ENCODE data around the gene PIGC.

The PIGC gene

DNA sequence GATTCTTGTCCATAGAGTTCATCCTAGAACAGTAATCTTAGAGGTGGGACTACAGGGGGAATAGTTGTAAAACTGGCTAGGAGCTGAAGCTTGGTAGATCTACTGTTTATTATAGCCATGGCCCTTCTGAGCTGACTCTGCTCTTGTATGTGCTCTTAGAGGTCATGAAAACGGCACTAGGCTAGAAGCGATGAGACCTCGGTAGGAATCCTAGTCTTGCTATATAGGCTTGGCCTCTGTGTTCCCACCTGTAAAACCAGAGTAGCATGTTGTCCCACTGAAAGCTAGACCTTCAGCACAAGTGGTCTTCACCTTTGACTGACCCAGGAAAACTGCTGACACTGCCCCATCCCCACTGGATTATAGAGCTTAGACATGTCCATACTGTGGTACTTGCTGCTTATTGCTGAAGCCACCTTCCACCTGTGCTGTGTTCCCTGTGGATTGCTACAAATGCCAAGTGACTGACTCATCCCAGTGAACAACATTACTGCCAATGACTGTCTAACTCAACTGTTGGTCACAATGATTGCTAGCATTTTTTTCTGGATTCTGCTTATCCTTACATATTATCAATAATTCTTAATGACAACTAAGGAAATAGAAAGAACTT lies 23.0 kb upstream of the PIGC start:
- TF ChIP-seq, protein P1, sequence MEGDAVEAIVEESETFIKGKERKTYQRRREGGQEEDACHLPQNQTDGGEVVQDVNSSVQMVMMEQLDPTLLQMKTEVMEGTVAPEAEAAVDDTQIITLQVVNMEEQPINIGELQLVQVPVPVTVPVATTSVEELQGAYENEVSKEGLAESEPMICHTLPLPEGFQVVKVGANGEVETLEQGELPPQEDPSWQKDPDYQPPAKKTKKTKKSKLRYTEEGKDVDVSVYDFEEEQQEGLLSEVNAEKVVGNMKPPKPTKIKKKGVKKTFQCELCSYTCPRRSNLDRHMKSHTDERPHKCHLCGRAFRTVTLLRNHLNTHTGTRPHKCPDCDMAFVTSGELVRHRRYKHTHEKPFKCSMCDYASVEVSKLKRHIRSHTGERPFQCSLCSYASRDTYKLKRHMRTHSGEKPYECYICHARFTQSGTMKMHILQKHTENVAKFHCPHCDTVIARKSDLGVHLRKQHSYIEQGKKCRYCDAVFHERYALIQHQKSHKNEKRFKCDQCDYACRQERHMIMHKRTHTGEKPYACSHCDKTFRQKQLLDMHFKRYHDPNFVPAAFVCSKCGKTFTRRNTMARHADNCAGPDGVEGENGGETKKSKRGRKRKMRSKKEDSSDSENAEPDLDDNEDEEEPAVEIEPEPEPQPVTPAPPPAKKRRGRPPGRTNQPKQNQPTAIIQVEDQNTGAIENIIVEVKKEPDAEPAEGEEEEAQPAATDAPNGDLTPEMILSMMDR (IDR thresholded peaks at IDR 0.05): no peak

DNA sequence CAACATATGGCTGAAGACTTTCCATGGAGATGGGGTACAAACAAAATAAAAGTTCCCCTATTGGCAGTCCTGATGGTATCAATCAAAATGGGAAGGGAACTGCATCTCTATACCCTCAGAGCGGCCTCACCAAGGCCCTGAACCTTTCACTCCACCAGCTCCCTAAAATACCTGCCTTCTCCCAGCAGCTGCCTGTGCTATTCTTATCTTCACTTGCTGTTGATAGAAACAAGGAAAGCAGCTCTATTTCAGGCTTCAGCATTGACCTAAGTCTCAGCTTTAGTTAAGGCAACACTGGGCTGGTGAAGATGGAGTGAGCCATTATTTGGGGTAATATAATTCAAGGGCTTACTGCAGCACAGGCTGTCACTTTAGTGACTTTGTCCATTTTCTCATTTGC lies 21.7 kb upstream of the PIGC start:
- TF ChIP-seq, protein P1 (IDR thresholded peaks at IDR 0.05): no peak

DNA sequence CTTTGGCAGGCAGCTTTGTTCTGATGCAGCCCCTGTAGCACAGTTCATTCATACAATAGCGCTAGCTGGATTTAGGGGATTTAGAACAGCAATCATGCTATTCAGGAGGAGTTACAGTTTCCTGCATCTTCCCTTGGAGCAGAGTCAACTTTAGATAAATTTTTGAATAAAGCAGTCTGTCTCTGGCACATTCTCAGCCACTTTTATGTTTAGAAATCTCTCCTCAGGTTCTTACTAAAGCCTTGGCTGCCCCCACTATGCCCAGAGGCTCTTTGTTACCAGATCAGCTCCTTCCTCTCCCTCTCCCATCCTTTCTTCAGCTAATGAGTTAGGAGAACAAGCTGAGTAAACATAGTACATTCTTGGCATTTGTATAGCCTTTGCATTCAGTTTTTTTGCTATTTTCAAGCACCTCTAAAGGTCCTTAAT lies 17.0 kb upstream of the PIGC start:
- TF ChIP-seq, protein P1 (IDR thresholded peaks at IDR 0.05): no peak

DNA sequence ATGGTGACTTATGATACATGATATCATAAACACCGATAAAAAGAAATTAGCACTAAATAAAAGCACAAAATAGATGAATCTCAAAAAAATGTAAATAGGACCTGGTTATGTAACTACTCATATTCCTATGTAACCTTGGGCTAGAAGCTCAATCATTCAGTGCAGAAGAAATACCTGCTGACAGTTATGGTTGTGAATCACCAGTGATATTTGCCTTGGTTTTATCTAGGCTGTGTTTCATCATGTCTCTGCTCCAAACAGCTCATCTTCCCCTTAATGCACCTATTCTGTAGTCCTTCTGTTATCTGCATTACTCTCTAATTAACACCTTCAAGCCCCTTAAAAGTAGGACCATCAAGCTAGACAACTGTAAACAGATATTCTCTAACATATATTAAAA lies 16.3 kb upstream of the PIGC start:
- TF ChIP-seq, protein P1 (IDR thresholded peaks at IDR 0.05): no peak

DNA sequence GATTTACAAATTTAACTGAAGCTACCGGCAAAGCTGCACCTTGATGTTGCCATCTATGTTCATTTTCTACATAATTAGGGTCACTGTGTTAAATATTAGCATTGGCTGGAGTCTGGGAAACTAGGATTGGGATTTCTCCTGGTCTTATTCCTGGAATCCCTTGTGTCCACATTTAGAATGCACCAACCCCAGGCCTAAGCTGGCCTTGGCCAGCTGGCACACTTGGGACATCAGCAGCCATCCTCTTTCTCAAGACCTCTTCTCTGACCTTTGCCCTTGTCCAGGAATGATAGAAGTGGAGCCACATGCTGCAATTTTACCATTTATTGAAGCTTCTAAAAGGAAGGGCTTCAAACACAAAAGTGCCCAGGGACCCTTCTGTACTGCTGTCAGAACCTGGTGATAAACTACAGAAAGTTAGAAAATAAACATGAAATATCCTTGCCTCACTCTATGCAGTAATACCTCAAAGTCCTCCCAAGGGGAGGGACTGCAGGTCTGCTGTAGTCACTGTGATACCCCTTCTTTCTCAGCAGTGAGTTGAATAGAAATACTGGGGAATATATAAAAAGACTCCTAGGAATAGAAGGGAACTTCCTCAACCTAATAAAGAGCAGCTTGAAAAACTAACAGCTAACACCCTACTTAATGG lies 13.7 kb upstream of the PIGC start:
- TF ChIP-seq, protein P1 (IDR thresholded peaks at IDR 0.05): no peak

DNA sequence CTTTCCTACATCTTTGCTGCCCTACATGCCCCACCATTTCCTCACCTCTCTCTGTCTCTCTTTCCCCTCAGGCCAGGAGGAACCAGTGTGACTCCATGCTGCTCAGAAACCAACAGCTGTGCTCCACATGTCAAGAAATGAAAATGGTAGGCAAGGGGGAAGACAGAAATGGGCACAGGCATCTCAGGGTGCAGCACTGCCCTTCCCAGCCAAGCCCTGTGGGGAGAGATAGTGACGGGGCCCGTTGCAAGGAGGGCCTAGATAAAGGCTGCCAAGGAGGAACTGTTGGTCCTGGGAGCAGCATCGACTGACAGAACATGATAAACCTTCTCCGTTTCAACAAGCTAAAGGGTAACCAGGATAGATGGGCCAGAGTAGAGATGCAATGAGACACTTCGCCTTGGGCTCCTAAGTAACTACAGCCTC lies 12.5 kb upstream of the PIGC start:
- TF ChIP-seq, protein P1 (IDR thresholded peaks at IDR 0.05): no peak

DNA sequence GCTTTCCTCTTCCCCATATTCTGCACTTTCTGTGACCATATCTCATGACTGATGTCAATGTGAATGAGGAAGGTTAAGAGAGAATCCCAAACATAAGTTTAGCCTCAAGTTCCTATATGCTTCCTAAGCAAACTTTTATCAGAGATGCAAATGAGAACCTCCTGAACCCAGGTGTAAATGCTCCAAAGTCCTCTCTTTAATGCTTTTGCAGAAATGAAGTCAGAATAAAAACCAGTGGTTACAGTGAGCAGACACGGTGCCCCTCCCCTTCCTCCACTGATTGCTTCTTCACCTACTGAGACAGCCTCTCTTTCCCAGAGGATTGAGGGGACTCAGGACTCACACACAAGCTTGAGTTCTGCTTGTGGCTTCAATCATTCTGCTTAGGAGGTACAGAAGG lies 11.6 kb upstream of the PIGC start:
- TF ChIP-seq, protein P1 (IDR thresholded peaks at IDR 0.05): no peak

Data from LNCAP (cell line).